Esophagus squamous epithelium (tissue), 5 donors: ENCODE measurements around the gene MRO. TPM values are rescaled to one million over a fixed set of nuclear protein-coding genes. Genes with fewer than 3 reads are reported as not detected.

ENCODE experiments used
- DNase-seq: peaks from one replicate; lab custom pipeline; 2025; lab: John Stamatoyannopoulos, UW
- H3K27ac ChIP-seq, 4 donors: fragments of 200-600 bp; sonication (generic); one replicate each; pipeline ENCODE4 v1.5.1; 2016 to 2019; ENCODE audit warnings: mild to moderate bottlenecking in 1 of 4
- H3K27me3 ChIP-seq, 4 donors: fragments of 200-600 bp; sonication (generic); 1 replicate in 3 of 4; 2 replicates in 1 of 4; pipeline versions ENCODE4 v1.5.1 to v1.6.0; 2017 to 2021; ENCODE audit warnings: antibody characterized with exemption in 1 of 4
- H3K36me3 ChIP-seq, 3 donors: fragments of 200-600 bp; sonication (generic); one replicate each; pipeline ENCODE4 v1.5.1; 2016 to 2019
- H3K4me1 ChIP-seq, 3 donors: fragments of 200-600 bp; sonication (generic); one replicate each; pipeline ENCODE4 v1.5.1; 2017 to 2019
- H3K4me3 ChIP-seq, 4 donors: fragments of 200-600 bp; sonication (generic); 1 replicate in 3 of 4; 2 replicates in 1 of 4; pipeline ENCODE4 v1.5.1; 2016 to 2019; ENCODE audit warnings: mild to moderate bottlenecking in 2 of 4, moderate library complexity in 1 of 4
- H3K9me3 ChIP-seq, 3 donors: fragments of 200-600 bp; sonication (generic); one replicate each; pipeline ENCODE4 v1.5.1; 2016 to 2019
- CTCF ChIP-seq, 6 experiments: fragments of 450-650 bp in 4 of 6; fragments of 200-600 bp in 2 of 6; sonication (generic) in 2 of 6; IDR thresholded peaks; one replicate each; pipeline ENCODE4 v1.5.1; 2016 to 2019; ENCODE audit warnings: antibody characterized with exemption in 6 of 6, mild to moderate bottlenecking in 4 of 6, moderate library complexity in 4 of 6
- POLR2A ChIP-seq, 4 donors: fragments of 450-650 bp; IDR thresholded peaks; one replicate each; pipeline ENCODE4 v1.6.1; 2017; ENCODE audit warnings: antibody characterized with exemption in 4 of 4, mild to moderate bottlenecking in 4 of 4, moderate library complexity in 3 of 4
- WGBS, 2 donors: methylation state at CpG; one replicate each; pipeline ENCODE4 v1.1.5; 2018; 5-methylcytosine and 5-hydroxymethylcytosine counted together
- intact Hi-C: fragments of 100-400 bp; cut with DNase I; formaldehyde crosslinking; loops from one replicate; pipeline ENCODE4 v1.15.0; 2022
- total RNA-seq, 4 donors: library from RNA; depleted of rRNA; stranded (reverse); fragments of >200 nt; gene quantifications; one replicate each; pipeline ENCODE4 v1.1.0, GENCODE V29; 2016
- donor health status: DM: yes; HTN: yes; CAD: no.

Gene MRO
- 1 to 10 TPM in 1 of 4 donors, under 1 TPM in 3; 0.13 to 1.7 (median 0.83) TPM for total RNA-seq

GRCh38 chr18:50819728-50820378 lies at the start of gene MRO:
TSS of gene MRO (minus strand) at chr18:50820016. CDS start at chr18:50809400, 10,616 bp downstream.
- DNase-seq = peak; percentile 33
- 2 to 3% methylated on average over 16 to 24 of the region's 24 CpGs for WGBS, 2 donors

GRCh38 chr18:50869150-50869549 lies 49.3 kb upstream of the MRO start:
- intact Hi-C loops = no loop called here
- TF ChIP-seq CTCF (IDR thresholded peaks at IDR 0.05) (no peak), POLR2A (IDR thresholded peaks at IDR 0.05) (no peak)
- 40 to 55% methylated on average over 4 of the region's 4 CpGs for WGBS, 2 donors
- H3K27ac ChIP-seq = peak overlapping the region in 3 of 4 donors; percentile 49 to 66 (median 63)
- no peaks in the 10 kb centered on the region for H3K36me3 ChIP-seq
- H3K4me3 ChIP-seq = no peak overlapping the region
- H3K9me3 ChIP-seq = no peaks in the 10 kb centered on the region
- peaks cover 0 to 33% (median 4%) of the 10 kb centered on the region in 3 donors for H3K4me1 ChIP-seq
- DNase-seq = no peak
- H3K27me3 ChIP-seq = no peaks in the 10 kb centered on the region

More at GRCh38 chr18:50819728-50820378, at the start of gene MRO:
- no peaks in the 10 kb centered on the region for H3K27me3 ChIP-seq
- H3K27ac ChIP-seq = peak within 1 kb of the TSS in 2 of 4 donors; percentile 44 to 69
- peak within 1 kb of the TSS; percentile 1 to 57 (median 33) for H3K4me3 ChIP-seq
- peaks cover 0 to 46% (median 11%) of the 10 kb centered on the region in 3 donors for H3K4me1 ChIP-seq
- H3K9me3 ChIP-seq = no peaks in the 10 kb centered on the region
- H3K36me3 ChIP-seq = no peaks in the 10 kb centered on the region
- TF ChIP-seq CTCF (IDR thresholded peaks at IDR 0.05) (peak; percentile 83 to 92 (median 88)), POLR2A (IDR thresholded peaks at IDR 0.05) (no peak)
- intact Hi-C loops = loop anchor here (5.0 kb wide), 1 partner anchor 232 kb away; no protein-coding TSS in a partner anchor

- H3K36me3 ChIP-seq = no peaks in the 10 kb centered on the region
- no peak for TF ChIP-seq POLR2A (IDR thresholded peaks at IDR 0.05)
- intact Hi-C loops = no loop called here
- H3K27ac ChIP-seq = no peak overlapping the region
- no peaks in the 10 kb centered on the region for H3K27me3 ChIP-seq
- DNase-seq = no peak
- no peak overlapping the region for H3K4me3 ChIP-seq
- no peaks in the 10 kb centered on the region for H3K9me3 ChIP-seq
- H3K4me1 ChIP-seq = peaks cover 0 to 33% (median 4%) of the 10 kb centered on the region in 3 donors
Observed at GRCh38 chr18:50866765-50867164, 46.9 kb upstream of the MRO start.

GRCh38 chr18:50863840-50864375 lies 44.1 kb upstream of the MRO start:
- no peak for TF ChIP-seq POLR2A (IDR thresholded peaks at IDR 0.05)
- no peak for TF ChIP-seq CTCF (IDR thresholded peaks at IDR 0.05)
- Histone ChIP-seq H3K27ac (no peak overlapping the region), H3K9me3 (no peaks in the 10 kb centered on the region), H3K4me1 (peaks cover 0 to 11% (median 0%) of the 10 kb centered on the region in 3 donors), H3K4me3 (no peak overlapping the region), H3K36me3 (no peaks in the 10 kb centered on the region), H3K27me3 (peaks cover 0 to 6% (median 0%) of the 10 kb centered on the region in 4 donors)
- no peak for DNase-seq
- intact Hi-C loops = no loop called here
- WGBS, 2 donors = 44 to 57% methylated on average over 4 of the region's 4 CpGs

GRCh38 chr18:50862401-50862800 lies 42.6 kb upstream of the MRO start:
- Histone ChIP-seq H3K27ac (peak overlapping the region in 2 of 4 donors; percentile 3 to 7), H3K4me3 (no peak overlapping the region), H3K36me3 (no peaks in the 10 kb centered on the region), H3K27me3 (peaks cover 0 to 6% (median 0%) of the 10 kb centered on the region in 4 donors), H3K4me1 (no peaks in the 10 kb centered on the region), H3K9me3 (no peaks in the 10 kb centered on the region)
- WGBS, 2 donors = 63 to 70% methylated on average over 2 of the region's 2 CpGs
- TF ChIP-seq CTCF (IDR thresholded peaks at IDR 0.05) = no peak
- TF ChIP-seq POLR2A (IDR thresholded peaks at IDR 0.05) = no peak
- no peak for DNase-seq
- intact Hi-C loops = no loop called here
